Raji (cell line): Measurements from ENCODE around the gene ARHGEF12.

ENCODE experiments used
- POLR2A ChIP-seq: IDR thresholded peaks from 2 replicates; pipeline ENCODE4 v1.6.1; 2011; ENCODE audit warnings: low read depth, low read length, control low read depth; ENCODE audit not compliant: insufficient read depth

The ARHGEF12 gene

DNA sequence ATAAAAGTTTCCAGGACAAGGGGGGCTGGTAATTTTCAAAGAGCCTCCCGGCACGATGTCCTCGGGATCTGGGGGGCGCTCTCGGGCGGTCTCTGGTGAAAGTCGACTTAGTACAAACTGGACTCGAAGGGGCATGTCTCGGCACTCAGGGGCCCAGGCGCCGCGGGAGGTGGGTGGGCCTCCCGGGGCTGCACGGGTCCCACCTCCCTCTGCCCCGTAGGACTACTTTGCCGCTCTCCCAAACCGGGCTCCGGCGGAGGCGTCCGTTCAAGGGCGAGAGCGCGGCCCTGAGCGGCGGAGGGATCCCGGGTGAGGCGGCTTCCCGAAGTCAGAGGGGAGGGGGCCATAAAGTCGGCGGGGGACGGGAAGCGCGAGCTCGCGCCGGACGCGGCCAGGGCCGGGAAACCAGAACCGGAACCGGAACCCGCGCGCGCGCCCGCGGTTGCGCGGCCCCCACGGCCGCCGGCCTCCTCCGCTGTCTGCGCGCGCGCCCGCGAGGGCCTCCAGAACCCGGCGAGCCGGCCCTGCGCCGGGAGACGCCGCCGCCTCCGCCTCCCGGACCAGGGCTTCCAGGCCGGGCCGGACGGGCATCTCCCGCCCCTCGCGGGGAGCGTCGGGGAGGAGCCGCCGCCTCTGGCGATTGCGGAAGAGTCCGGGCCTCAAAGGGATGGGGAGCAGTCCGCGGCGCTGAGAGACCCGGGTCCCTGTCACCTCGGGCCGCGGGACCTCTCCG lies at the start of gene ARHGEF12:
Gene ARHGEF12 (plus strand): TSS at position 506 of the 733 bp plus-strand sequence. CDS start 831 bp downstream, outside the sequence.
- no peak for TF ChIP-seq POLR2A

DNA sequence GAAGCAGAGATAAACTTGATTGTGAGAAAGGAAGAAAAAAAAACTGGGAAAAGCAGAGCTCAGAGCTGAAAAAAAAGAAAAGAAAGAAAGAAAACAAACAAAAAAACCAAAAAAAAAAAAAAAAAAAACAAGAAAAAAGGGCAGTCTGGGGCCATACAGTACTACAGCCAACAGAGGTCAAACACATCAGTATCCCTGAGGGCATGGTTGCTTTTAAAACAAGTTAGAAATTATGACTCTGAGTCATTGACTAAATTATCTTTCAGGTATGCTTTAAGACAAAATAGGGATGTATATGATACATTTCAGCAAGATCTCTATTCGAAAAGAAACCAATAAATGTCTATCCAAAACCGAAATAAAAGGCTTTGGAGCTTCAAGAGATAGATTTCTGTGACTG lies 48.2 kb upstream of the ARHGEF12 start:
- no peak for TF ChIP-seq POLR2A

DNA sequence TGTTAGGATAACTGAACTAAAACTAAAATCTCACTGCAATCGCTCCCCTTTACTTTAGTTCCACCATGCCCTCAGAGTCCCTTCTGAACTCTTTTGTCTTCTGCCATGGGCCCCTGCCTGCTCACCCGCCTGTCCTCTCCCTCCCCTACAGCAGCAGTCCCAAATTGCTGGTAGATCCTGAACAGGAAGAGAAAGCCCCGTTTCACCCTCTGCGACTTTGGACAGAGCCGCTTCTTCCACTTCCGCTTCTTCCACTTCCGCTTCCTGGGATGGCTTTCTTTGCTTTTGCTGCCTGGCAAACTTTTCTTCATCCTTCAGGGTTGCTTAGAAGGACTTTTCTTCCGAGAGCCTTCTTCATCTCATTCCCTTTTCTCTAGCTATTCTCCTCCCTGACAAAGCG lies 46.8 kb upstream of the ARHGEF12 start:
- no peak for TF ChIP-seq POLR2A

DNA sequence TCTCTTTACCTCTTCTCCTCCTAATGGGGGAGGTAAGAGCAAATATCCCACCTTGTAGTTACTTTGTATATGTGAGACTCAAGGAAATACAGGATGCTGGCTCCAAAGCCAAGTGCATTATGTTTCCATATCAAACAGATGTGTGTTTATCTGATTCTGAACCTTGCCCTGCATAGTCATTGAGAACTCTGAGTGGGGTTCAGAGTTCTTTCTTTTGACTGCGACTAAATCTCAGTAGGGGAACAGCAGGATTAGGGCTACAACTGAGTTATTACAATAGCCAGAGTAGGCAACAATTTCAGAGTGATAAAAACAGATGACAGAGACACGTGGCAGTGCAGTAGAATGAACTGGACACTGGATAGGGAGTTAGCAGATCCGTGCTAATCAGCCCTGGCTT lies 45.3 kb upstream of the ARHGEF12 start:
- no peak for TF ChIP-seq POLR2A

- TF ChIP-seq POLR2A = no peak
Observed at GRCh38 chr11:120293038-120293800, 43.0 kb upstream of the ARHGEF12 start.

- TF ChIP-seq POLR2A = no peak
Observed at GRCh38 chr11:120294096-120294495, 42.1 kb upstream of the ARHGEF12 start.

GRCh38 chr11:120295099-120295498 lies 41.1 kb upstream of the ARHGEF12 start:
- no peak for TF ChIP-seq POLR2A

GRCh38 chr11:120296554-120296953 lies 39.7 kb upstream of the ARHGEF12 start:
- no peak for TF ChIP-seq POLR2A

GRCh38 chr11:120298461-120298860 lies 37.8 kb upstream of the ARHGEF12 start:
- no peak for TF ChIP-seq POLR2A

DNA sequence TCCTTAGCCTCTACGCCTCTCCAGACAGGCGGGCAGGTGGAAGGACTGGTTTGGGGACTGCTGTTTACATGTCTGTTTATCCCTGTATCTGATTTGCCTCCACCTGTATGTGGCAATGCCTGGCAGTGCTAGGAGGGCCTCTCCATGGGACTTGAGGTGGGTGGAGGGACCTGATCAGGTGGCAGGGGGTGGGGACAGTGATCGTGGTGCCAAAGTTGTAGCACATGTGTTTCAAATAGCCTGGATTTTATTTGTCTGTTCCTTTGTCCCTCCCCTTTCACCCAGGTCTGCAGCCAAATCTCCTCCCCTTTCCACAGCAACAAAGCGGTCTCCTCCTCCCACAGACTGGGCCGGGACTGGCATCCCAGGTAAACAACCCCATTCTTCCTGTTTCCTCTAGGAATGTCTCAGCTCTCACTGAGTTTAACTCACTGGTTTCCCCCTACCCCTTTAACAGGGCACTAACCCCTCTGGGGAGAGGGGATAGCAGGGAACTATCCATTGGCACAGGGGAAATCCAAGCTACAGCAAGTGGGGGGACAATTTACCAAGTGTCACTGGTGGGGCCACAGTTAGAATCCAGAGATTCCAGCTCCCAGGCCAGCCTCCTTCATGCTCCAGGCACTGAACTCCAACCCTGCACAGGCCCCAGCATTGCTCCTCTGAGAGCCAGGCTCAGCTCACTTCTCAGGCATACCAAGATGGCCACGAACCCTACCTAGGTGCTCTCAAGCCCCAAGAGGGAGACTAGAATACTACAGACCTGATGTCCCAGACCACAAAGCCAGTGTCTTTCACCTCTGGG lies 34.0 kb upstream of the ARHGEF12 start:
- TF ChIP-seq POLR2A = no peak

- no peak for TF ChIP-seq POLR2A
Observed at GRCh38 chr11:120303004-120303637, 33.1 kb upstream of the ARHGEF12 start.

DNA sequence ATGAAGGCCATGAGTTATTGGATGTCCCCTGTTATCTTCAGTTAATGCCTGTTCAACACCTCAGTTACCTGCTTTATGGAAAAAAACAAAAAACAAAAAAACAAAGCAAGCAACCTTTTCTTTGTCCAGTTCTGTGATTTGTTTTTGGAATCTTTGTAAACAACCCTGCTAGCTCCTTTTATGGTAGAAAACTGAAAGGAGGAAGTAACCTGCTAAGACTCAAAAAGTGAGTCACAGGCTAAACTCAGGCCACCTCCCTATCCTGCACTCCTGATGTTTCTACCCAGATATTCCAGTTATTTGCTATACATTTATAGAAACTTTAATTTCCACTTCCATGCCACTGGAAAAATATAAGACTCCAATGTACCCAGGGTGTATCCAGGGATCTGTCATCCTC lies 31.7 kb upstream of the ARHGEF12 start:
- TF ChIP-seq POLR2A = no peak

GRCh38 chr11:120305286-120305685 lies 30.9 kb upstream of the ARHGEF12 start:
- TF ChIP-seq POLR2A = no peak

DNA sequence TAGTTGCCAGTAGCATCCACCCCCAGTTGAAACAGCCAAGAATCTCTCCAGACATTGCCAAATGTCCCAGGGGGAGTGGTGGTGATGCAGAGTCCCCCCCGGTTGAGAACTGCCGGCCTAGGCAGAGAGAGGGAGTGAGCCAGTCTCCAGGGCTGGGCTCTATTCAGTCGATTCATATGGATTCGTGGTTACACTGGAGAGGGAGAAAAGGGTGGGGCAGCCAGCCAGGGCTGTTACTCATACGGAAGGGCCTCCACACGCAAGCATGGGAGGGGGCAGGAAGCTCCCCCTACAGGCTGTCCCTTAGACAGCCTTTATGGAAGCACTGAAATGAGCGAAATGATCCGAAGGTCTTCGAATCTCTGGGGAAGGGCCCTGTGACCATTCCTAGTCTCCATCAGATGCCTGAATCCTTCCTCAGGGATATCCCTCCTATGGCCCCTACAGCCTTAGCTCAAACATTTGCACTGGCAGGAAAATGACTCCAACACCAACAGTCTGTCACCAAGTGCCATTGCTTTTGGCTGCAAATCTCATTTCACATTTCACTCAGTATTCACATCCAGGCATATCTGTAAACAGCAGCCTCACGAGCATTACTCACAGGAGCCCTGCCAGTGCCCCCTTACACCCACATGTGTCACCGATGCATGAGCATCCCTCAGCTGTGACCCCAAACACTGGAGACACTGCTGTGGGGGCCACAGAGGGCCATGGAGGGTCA lies 29.5 kb upstream of the ARHGEF12 start:
- no peak for TF ChIP-seq POLR2A
